Memory B cell (primary cell): Measurements from ENCODE around the gene BRF1.

Source experiments
- ATAC-seq: fragments of 150-1000 bp; cut with Tn5 transposase; 2 replicates; pipeline ENCODE4 v1.10.0; 2021; ENCODE audit warnings: low read depth, mild to moderate bottlenecking, moderate library complexity
- DNase-seq, 2 donors: peaks; one replicate each; pipeline ENCODE4 v3.0.0; 2022; ENCODE audit warnings: low spot score in 2 of 2
- H3K27ac Mint-ChIP-seq: one replicate; pipeline ENCODE4 v1.8.0; 2022; ENCODE audit warnings: mild to moderate bottlenecking, moderate library complexity, mixed read lengths
- H3K27me3 Mint-ChIP-seq: one replicate; pipeline ENCODE4 v1.8.0; 2022; ENCODE audit warnings: mixed read lengths
- H3K36me3 Mint-ChIP-seq: one replicate; pipeline ENCODE4 v1.8.0; 2022; ENCODE audit warnings: mild to moderate bottlenecking, mixed read lengths
- H3K4me1 Mint-ChIP-seq: one replicate; pipeline ENCODE4 v1.8.0; 2022; ENCODE audit warnings: mixed read lengths
- H3K4me3 Mint-ChIP-seq: one replicate; pipeline ENCODE4 v1.8.0; 2022; ENCODE audit warnings: mild to moderate bottlenecking, moderate library complexity, mixed read lengths
- H3K9me3 Mint-ChIP-seq: one replicate; pipeline ENCODE4 v1.8.0; 2022; ENCODE audit warnings: mixed read lengths

Gene BRF1, protein sequence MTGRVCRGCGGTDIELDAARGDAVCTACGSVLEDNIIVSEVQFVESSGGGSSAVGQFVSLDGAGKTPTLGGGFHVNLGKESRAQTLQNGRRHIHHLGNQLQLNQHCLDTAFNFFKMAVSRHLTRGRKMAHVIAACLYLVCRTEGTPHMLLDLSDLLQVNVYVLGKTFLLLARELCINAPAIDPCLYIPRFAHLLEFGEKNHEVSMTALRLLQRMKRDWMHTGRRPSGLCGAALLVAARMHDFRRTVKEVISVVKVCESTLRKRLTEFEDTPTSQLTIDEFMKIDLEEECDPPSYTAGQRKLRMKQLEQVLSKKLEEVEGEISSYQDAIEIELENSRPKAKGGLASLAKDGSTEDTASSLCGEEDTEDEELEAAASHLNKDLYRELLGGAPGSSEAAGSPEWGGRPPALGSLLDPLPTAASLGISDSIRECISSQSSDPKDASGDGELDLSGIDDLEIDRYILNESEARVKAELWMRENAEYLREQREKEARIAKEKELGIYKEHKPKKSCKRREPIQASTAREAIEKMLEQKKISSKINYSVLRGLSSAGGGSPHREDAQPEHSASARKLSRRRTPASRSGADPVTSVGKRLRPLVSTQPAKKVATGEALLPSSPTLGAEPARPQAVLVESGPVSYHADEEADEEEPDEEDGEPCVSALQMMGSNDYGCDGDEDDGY

DNA sequence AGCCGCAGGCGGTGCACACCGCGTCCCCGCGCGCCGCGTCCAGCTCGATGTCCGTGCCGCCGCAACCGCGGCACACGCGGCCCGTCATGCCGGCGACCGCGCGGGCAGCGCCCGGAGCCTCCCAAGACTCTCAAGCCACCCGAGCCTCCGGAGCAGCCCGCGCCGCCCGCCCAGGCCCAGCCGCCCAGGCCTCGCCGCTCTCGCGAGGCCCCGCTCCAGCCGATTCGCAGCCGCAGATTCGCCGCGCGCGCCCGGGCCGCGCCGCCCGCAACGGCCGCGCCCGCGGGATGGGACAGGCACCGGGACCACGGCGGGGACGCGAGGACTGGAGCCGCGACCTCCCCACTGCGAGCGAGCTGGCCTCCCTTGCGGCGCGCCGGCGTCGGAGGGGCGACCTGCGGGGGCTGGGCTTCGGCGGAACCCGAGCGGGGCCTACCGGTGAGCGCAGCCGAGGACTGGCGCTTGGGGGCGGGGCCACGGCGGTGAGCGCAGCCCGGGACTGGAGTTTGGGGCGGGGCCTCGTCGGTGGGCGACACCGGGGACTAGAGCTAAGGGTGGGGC is at the start of gene BRF1:
BRF1 (minus strand) TSS at position 460 of the 561 bp plus-strand sequence; CDS start at position 88, 372 bp downstream.
- ATAC-seq (peak; percentile 84), DNase-seq (peak in 1 of 2 donors; percentile 98)
- H3K36me3 Mint-ChIP-seq: no peaks in the 10 kb centered on the region
- H3K9me3 Mint-ChIP-seq: no peaks in the 10 kb centered on the region
- H3K4me3 Mint-ChIP-seq: peak within 1 kb of the TSS; percentile 94
- H3K27ac Mint-ChIP-seq: peak within 1 kb of the TSS; percentile 89
- H3K4me1 Mint-ChIP-seq: peaks cover 20% of the 10 kb centered on the region
- H3K27me3 Mint-ChIP-seq: no peaks in the 10 kb centered on the region

GRCh38 chr14:105349992-105350391 is 49.2 kb upstream of the BRF1 start:
- ATAC-seq (no peak), DNase-seq (no peak)
- H3K27me3 Mint-ChIP-seq: peaks cover 2% of the 10 kb centered on the region
- H3K4me3 Mint-ChIP-seq: no peak overlapping the region
- H3K27ac Mint-ChIP-seq: no peak overlapping the region
- peaks cover 8% of the 10 kb centered on the region for H3K4me1 Mint-ChIP-seq
- peaks cover 4% of the 10 kb centered on the region for H3K36me3 Mint-ChIP-seq
- H3K9me3 Mint-ChIP-seq: peaks cover 3% of the 10 kb centered on the region

GRCh38 chr14:105348945-105349699 is 48.3 kb upstream of the BRF1 start:
- H3K27me3 Mint-ChIP-seq: peaks cover 2% of the 10 kb centered on the region
- DNase-seq (no peak), ATAC-seq (no peak)
- no peak overlapping the region for H3K27ac Mint-ChIP-seq
- H3K9me3 Mint-ChIP-seq: peaks cover 3% of the 10 kb centered on the region
- H3K36me3 Mint-ChIP-seq: peaks cover 4% of the 10 kb centered on the region
- H3K4me3 Mint-ChIP-seq: no peak overlapping the region
- peaks cover 8% of the 10 kb centered on the region for H3K4me1 Mint-ChIP-seq

GRCh38 chr14:105348169-105348944 is 47.6 kb upstream of the BRF1 start:
- ATAC-seq: no peak
- peaks cover 3% of the 10 kb centered on the region for H3K9me3 Mint-ChIP-seq
- DNase-seq: no peak
- peaks cover 4% of the 10 kb centered on the region for H3K36me3 Mint-ChIP-seq
- H3K4me3 Mint-ChIP-seq: no peak overlapping the region
- H3K27ac Mint-ChIP-seq: no peak overlapping the region
- peaks cover 2% of the 10 kb centered on the region for H3K27me3 Mint-ChIP-seq
- H3K4me1 Mint-ChIP-seq: peaks cover 8% of the 10 kb centered on the region

DNA sequence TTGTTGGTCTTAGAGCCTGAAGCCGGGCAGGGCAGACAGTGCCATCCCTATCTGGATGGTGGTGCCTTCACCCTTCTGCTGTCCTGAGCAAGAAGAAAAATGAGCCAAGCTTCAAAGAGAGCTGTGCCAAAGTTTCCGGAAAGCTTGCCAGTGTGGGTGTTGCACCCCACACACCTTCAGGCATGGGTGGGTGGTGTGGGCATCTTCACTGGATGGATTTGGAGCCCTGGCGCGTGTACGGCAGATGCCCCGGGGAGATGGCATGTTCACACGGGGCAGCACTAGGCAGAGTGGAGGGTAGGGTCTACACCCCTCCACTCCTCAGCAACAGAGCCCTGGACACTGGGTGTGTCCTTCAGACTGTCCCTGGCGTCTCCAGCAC is 46.8 kb upstream of the BRF1 start:
- ATAC-seq: no peak
- no peak for DNase-seq
- H3K27me3 Mint-ChIP-seq: peaks cover 2% of the 10 kb centered on the region
- peaks cover 9% of the 10 kb centered on the region for H3K4me1 Mint-ChIP-seq
- peaks cover 4% of the 10 kb centered on the region for H3K36me3 Mint-ChIP-seq
- H3K9me3 Mint-ChIP-seq: peaks cover 3% of the 10 kb centered on the region
- no peak overlapping the region for H3K4me3 Mint-ChIP-seq
- no peak overlapping the region for H3K27ac Mint-ChIP-seq

DNA sequence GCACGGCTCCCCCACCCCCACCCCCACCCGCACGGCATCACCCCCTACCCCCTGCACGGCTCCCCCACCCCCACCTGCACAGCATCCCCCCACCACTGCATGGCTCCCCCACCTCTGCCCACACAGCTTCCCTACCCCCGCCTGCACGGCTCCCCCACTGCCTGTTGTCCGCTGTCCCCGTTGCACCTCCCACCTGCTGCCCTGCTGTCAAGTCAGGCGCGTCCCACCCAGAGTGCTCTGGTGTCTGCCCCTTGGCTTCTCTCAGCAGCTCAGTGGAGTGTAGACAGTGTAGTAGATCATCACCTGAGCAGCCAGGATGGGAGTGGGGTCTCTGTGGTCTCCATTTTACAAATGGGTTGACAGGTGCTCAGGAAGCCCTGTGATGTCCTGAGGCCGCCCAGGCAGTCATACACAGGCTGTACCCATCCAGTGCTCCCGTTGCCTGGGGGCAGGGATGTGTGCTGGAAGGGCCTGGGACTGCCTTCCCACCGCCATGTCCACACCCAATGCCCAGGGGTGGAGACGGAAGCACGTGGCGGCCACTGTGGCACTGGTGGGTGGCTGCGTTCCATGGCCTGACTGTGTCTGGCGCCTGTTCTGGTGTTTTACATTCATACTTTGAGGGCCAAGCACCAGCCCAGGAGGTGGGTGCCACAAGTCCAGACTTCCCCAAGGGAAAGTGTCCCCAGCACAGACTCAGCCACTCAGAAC is 46.2 kb upstream of the BRF1 start:
- Mint-ChIP-seq H3K27ac (no peak overlapping the region), H3K4me1 (peaks cover 8% of the 10 kb centered on the region), H3K36me3 (peaks cover 4% of the 10 kb centered on the region), H3K9me3 (peaks cover 3% of the 10 kb centered on the region), H3K27me3 (peaks cover 2% of the 10 kb centered on the region), H3K4me3 (no peak overlapping the region)
- DNase-seq (no peak), ATAC-seq (no peak)

DNA sequence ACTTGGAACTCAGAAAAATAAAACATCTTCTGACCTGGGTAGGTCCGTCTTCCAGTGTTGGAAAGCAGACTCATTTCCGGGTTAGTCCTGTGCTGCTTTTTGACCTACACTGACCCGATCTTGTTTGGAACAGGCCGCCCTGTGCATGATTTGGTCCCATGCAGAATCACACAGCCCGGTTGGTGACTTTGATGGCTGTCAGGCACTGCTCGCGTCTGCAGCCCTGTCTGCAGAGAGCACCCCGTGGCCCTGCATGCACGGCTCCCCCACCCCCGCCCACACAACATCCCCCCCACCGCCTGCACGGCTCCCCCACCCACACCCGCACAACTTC is 45.4 kb upstream of the BRF1 start:
- no peak for DNase-seq
- Mint-ChIP-seq H3K36me3 (peaks cover 4% of the 10 kb centered on the region), H3K27ac (no peak overlapping the region), H3K4me3 (no peak overlapping the region), H3K4me1 (peaks cover 13% of the 10 kb centered on the region), H3K9me3 (peaks cover 3% of the 10 kb centered on the region), H3K27me3 (peaks cover 2% of the 10 kb centered on the region)
- no peak for ATAC-seq

DNA sequence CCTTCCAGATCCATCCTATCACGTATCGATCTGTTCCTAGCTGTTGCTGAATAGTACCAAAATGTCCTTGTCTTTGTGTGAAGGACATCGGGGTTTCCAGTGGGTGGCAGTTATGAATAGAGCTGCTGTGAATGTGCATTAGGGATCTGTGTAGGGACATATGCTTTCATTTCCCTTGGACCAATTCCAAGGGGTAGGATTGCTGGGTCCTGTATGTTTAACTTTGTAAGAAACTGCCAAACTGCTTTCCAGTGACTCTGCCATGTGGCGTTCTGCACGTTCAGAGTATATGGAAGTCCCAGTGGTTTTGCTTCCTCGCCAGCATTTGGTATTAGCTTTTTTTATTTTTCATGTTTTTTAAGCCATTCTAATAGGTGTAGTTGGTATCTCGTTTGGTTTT is 42.4 kb upstream of the BRF1 start:
- H3K4me3 Mint-ChIP-seq: no peak overlapping the region
- DNase-seq: no peak
- H3K27me3 Mint-ChIP-seq: peaks cover 2% of the 10 kb centered on the region
- H3K9me3 Mint-ChIP-seq: peaks cover 3% of the 10 kb centered on the region
- peaks cover 4% of the 10 kb centered on the region for H3K36me3 Mint-ChIP-seq
- H3K27ac Mint-ChIP-seq: no peak overlapping the region
- ATAC-seq: no peak
- peaks cover 18% of the 10 kb centered on the region for H3K4me1 Mint-ChIP-seq

GRCh38 chr14:105340821-105341733 is 40.3 kb upstream of the BRF1 start:
- Mint-ChIP-seq H3K27ac (no peak overlapping the region), H3K36me3 (peaks cover 10% of the 10 kb centered on the region), H3K4me1 (peaks cover 16% of the 10 kb centered on the region), H3K4me3 (no peak overlapping the region), H3K9me3 (peaks cover 3% of the 10 kb centered on the region), H3K27me3 (no peaks in the 10 kb centered on the region)
- no peak for ATAC-seq
- no peak for DNase-seq

- ATAC-seq: no peak
- DNase-seq: no peak
- H3K4me3 Mint-ChIP-seq: no peak overlapping the region
- no peak overlapping the region for H3K27ac Mint-ChIP-seq
- H3K4me1 Mint-ChIP-seq: peaks cover 15% of the 10 kb centered on the region
- no peaks in the 10 kb centered on the region for H3K9me3 Mint-ChIP-seq
- no peaks in the 10 kb centered on the region for H3K27me3 Mint-ChIP-seq
- peaks cover 6% of the 10 kb centered on the region for H3K36me3 Mint-ChIP-seq
These were observed 37.4 kb upstream of the BRF1 start for GRCh38 chr14:105337966-105338741.

DNA sequence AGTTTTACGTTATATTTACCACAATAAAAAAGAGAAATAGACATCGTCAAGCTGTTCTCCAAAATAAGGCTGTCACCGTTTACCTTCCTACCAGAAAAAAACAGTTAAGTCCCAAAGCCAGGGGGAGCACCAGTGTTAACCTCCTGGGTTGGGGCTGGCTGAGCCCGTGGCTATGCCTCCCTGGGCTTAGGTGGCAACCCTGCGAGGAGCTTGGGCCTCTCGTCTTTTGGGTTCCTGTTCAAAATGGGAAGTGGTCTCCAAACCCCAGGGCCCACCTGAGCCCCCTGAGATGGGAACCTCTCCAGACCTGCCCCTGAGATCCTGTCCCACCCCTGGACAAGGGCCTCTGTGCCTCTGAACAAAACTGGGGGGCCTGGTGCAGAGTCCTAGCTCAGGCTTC is 36.6 kb upstream of the BRF1 start:
- DNase-seq (no peak), ATAC-seq (no peak)
- Mint-ChIP-seq H3K4me3 (no peak overlapping the region), H3K4me1 (peaks cover 15% of the 10 kb centered on the region), H3K27me3 (no peaks in the 10 kb centered on the region), H3K9me3 (no peaks in the 10 kb centered on the region), H3K36me3 (peaks cover 6% of the 10 kb centered on the region), H3K27ac (no peak overlapping the region)
